ENCODE measurements around the gene SPIN4. TPM values are rescaled to one million over a fixed set of nuclear protein-coding genes. Genes with fewer than 3 reads are reported as not detected.

Gene SPIN4
- total RNA-seq, 1 experiment from 2014 or later, result 23.3 TPM

DNA sequence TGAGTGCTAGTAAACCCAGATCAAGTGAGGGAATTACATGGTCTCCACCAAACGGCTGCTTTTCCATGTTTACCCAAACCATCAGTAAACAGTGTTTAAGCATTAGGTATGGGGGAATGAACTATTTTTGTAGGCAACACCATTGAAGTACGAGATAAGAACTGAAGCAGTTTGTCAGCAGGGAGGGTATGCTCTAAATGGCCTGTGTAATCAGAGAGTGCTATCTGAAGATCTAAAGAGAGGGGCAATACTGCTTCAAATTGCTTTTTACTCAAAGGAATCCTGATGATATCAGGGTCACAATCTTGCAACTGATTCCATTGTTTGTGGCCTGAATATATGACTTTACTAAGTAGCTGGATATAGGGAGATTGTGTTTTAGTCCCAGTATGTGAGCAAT, 10.4 kb upstream of the SPIN4 start:
- no peak overlapping the region for H3K56ac ChIP-seq (ENCODE audit: insufficient read length, low read depth, low read length)

More for the DNA sequence above, 10.4 kb upstream of the SPIN4 start:
- H3K4me1 ChIP-seq (ENCODE audit: insufficient read depth, low read length), result no peaks in the 10 kb centered on the region
- H3K23ac ChIP-seq (ENCODE audit: insufficient read length, low read depth, low read length), result no peak overlapping the region
- no peak overlapping the region for H2BK120ac ChIP-seq (ENCODE audit: low read depth, low read length, poor library complexity, severe bottlenecking)
- no peak overlapping the region for H3K4me2 ChIP-seq (ENCODE audit: insufficient read depth, insufficient read length, low read length)
- no peak overlapping the region for H2AK5ac ChIP-seq (ENCODE audit: insufficient read length, low read length)
- no CpG with 5 or more reads among the region's 2 CpGs for WGBS (ENCODE audit: extremely low coverage, insufficient read length, low lambda C conversion rate)
- H3K36me3 Mint-ChIP-seq (ENCODE audit: insufficient read depth in 1 of 3, low read depth in 3 of 3), result peaks cover 28 to 52% (median 31%) of the 10 kb centered on the region in 3 experiments
- H2BK12ac ChIP-seq (ENCODE audit: insufficient read length, low read depth, low read length), result no peak overlapping the region
- H3K79me1 ChIP-seq (ENCODE audit: insufficient read depth, low read depth, low read length, poor library complexity, severe bottlenecking), result no peaks in the 10 kb centered on the region
- H2BK5ac ChIP-seq (ENCODE audit: insufficient read length, low read length), result no peak overlapping the region
- no peak overlapping the region for H2BK15ac ChIP-seq (ENCODE audit: low read depth, low read length)
- H3K27ac ChIP-seq (ENCODE audit: insufficient read length, low read depth, low read length), result no peak overlapping the region
- H3K4me3 Mint-ChIP-seq, result no peak overlapping the region
- H3K9me3 Mint-ChIP-seq, result peaks cover 83 to 87% of the 10 kb centered on the region in 2 experiments
- no peaks in the 10 kb centered on the region for H4K20me1 ChIP-seq (ENCODE audit: control insufficient read depth, insufficient read depth, insufficient read length)
- no peak overlapping the region for H4K91ac ChIP-seq (ENCODE audit: insufficient read length, low read depth, low read length)
- H3K4ac ChIP-seq (ENCODE audit: low read depth, low read length), result no peak overlapping the region
- peaks cover 15 to 19% of the 10 kb centered on the region in 2 experiments; a peak in 3 of 4 replicates for H3K4me1 Mint-ChIP-seq
- no peaks in the 10 kb centered on the region for H3K23me2 ChIP-seq (ENCODE audit: insufficient read length, low read depth, low read length, poor library complexity, severe bottlenecking)
- H3K18ac ChIP-seq (ENCODE audit: insufficient read length, low read depth, low read length), result no peak overlapping the region
- no peaks in the 10 kb centered on the region for H3K27me3 ChIP-seq (ENCODE audit: insufficient read depth, low read length)
- H2AFZ ChIP-seq (ENCODE audit: low read length), result no peak overlapping the region
- H3K79me2 ChIP-seq (ENCODE audit: insufficient read depth, low read length), result no peaks in the 10 kb centered on the region
- DNase-seq, result no peak
- H2BK20ac ChIP-seq (ENCODE audit: low read depth, low read length, poor library complexity, severe bottlenecking), result no peak overlapping the region
- no peaks in the 10 kb centered on the region; the same call in 1 of the 2 replicates for H3K27me3 Mint-ChIP-seq (ENCODE audit: low read depth)
- H4K5ac ChIP-seq (ENCODE audit: insufficient read length, low read depth, low read length), result no peak overlapping the region
- H3T11ph ChIP-seq (ENCODE audit: low read length), result no peak overlapping the region
- no peak overlapping the region for H3K9ac ChIP-seq (ENCODE audit: extremely low read depth, insufficient read length, low read length)
- H3K9me3 ChIP-seq (ENCODE audit: control insufficient read depth, low read depth, low read length), result peaks cover 34% of the 10 kb centered on the region
- H3K14ac ChIP-seq (ENCODE audit: insufficient read depth, low read length), result no peak overlapping the region
- no peak overlapping the region for H3K27ac Mint-ChIP-seq
- TF ChIP-seq, protein P1, sequence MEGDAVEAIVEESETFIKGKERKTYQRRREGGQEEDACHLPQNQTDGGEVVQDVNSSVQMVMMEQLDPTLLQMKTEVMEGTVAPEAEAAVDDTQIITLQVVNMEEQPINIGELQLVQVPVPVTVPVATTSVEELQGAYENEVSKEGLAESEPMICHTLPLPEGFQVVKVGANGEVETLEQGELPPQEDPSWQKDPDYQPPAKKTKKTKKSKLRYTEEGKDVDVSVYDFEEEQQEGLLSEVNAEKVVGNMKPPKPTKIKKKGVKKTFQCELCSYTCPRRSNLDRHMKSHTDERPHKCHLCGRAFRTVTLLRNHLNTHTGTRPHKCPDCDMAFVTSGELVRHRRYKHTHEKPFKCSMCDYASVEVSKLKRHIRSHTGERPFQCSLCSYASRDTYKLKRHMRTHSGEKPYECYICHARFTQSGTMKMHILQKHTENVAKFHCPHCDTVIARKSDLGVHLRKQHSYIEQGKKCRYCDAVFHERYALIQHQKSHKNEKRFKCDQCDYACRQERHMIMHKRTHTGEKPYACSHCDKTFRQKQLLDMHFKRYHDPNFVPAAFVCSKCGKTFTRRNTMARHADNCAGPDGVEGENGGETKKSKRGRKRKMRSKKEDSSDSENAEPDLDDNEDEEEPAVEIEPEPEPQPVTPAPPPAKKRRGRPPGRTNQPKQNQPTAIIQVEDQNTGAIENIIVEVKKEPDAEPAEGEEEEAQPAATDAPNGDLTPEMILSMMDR (conservative IDR thresholded peaks at IDR 0.05), result no peak
- H4K8ac ChIP-seq (replicated peaks; ENCODE audit: insufficient read length, low read depth, low read length), result no peak overlapping the region

All from H9 (cell line).